ENCODE results near the gene HSFX3. TPM values are rescaled to one million over a fixed set of nuclear protein-coding genes. Genes with fewer than 3 reads are reported as not detected.
"Not testable (repeated sequence)": the region's sequence is repeated elsewhere in the genome, so short reads cannot be mapped to it uniquely, and the experiment has no call there.

The HSFX3 gene
- total RNA-seq, 1 donor from 2014 or later: not detected

DNA sequence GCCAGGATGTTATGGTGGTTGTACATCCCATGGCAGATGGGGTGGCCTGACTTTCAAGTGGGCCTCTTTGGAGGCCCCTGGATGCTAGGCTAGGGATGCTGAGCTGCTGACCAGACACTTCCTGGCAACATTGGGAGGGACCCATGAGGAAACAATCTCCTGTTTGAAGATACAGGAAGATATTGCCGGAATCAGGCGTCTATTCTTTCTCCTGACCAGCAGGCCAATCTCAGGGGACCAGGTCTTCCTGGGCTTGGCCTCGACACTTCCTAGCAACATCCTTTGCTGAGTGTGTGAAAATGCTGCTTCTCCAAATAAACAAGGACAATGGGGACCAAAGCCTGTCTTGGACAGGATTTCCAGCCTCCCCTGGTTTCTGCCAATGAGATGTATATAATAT, 1.9 kb downstream of the HSFX3 start:
- not testable (repeated sequence) for H3K27me3 Mint-ChIP-seq (ENCODE audit: low read depth); H3K27ac Mint-ChIP-seq; H3K4me1 Mint-ChIP-seq; H3K36me3 Mint-ChIP-seq; H3K4me3 Mint-ChIP-seq; DNase-seq (ENCODE audit: low spot score in 2 of 2, unreplicated experiment in 2 of 2); H3K9me3 Mint-ChIP-seq

DNA sequence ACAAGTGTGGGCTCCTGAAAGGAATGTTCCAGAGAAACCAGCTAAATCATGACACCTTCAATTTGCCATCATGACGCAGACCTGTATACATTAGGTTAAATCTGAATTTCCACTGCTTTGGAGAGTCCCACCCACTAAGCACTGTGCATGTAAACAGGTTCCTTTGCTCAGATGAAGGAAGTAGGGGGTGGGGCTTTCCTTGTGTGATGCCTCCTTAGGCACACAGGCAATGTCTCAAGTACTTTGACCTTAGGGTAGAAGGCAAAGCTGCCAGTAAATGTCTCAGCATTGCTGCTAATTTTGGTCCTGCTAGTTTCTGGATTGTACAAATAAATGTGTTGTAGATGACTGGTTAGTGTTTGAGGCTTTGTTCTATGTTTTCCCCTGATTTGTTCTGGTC, 2.8 kb downstream of the HSFX3 start:
- not testable (repeated sequence) for DNase-seq (ENCODE audit: low spot score in 2 of 2, unreplicated experiment in 2 of 2); H3K4me3 Mint-ChIP-seq; H3K4me1 Mint-ChIP-seq; H3K27ac Mint-ChIP-seq; H3K9me3 Mint-ChIP-seq; H3K36me3 Mint-ChIP-seq; H3K27me3 Mint-ChIP-seq (ENCODE audit: low read depth)

DNA sequence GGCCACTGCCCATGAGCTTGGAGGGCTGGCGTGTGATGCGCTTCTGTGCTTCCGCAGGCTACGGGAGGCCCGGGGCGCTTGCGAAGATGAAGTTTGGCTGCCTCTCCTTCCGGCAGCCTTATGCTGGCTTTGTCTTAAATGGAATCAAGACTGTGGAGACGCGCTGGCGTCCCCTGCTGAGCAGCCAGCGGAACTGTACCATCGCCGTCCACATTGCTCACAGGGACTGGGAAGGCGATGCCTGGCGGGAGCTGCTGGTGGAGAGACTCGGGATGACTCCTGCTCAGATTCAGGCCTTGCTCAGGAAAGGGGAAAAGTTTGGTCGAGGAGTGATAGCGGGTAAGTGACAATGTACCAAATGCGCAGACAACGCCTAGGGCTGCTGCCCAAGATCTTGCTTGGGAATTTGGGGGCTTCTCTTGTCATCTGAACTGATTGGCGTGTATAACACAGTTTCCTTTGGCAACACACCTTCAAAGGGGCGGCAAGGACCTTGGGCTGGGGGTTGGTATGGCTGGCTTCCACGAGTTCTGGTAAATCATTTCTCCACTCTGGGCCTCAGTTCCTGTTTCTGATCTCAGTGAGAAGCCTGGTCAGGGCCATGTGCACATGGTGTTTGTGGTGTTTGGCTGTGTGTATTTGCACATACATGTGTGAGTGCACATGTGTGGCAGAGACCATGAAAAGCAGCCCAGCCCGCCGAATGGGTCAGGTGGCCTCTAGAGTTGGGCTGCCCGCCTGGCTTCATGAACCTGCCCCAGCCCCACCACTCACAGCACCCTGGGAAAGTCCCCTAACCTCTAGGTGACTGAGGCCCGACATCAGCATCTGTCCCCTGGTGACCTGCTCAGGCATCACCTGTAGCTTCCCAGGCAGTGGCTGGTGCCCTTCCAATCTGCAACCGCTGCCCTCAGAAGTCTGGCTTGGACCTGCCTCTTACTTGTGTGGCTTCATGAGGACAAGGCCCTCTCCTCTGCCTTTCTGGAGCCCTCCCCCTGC, 3.9 kb downstream of the HSFX3 start:
- not testable (repeated sequence) for H3K36me3 Mint-ChIP-seq; H3K27ac Mint-ChIP-seq; H3K27me3 Mint-ChIP-seq (ENCODE audit: low read depth); H3K9me3 Mint-ChIP-seq; H3K4me3 Mint-ChIP-seq; DNase-seq (ENCODE audit: low spot score in 2 of 2, unreplicated experiment in 2 of 2); H3K4me1 Mint-ChIP-seq

DNA sequence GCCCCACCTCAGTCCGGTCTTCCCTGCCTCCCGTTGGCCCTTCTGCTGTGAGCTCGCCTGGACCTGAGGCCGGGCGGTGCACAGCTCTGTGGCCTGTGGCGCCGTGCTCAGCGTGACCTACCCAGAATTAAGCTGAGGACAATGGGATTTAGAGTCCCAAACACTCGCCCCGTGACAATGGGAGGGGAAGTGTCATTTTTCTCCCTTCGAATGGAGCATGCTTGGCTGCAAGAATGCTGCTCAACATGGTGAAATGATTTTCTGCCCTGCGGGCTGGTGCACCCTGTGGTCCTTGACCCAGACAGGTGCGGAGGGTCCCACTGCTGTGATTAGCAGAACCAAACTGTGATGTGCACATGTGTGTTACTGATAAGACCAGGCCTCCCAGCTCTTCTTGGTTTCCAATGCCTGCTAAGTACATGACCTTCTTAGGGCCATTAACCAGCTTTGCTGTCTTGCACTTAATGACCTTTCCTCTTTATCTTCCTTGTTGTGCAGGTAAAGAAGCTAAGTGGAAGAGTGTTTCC, 8.1 kb downstream of the HSFX3 start:
- no peak for DNase-seq (ENCODE audit: low spot score in 2 of 2, unreplicated experiment in 2 of 2)
- Mint-ChIP-seq H3K27me3 (ENCODE audit: low read depth) (no peaks in the 10 kb centered on the region), H3K9me3 (no peaks in the 10 kb centered on the region), H3K4me1 (peaks cover 8% of the 10 kb centered on the region), H3K4me3 (peak overlapping the region; percentile 78), H3K27ac (peak overlapping the region; percentile 99), H3K36me3 (no peaks in the 10 kb centered on the region)
- TF ChIP-seq, protein P1, sequence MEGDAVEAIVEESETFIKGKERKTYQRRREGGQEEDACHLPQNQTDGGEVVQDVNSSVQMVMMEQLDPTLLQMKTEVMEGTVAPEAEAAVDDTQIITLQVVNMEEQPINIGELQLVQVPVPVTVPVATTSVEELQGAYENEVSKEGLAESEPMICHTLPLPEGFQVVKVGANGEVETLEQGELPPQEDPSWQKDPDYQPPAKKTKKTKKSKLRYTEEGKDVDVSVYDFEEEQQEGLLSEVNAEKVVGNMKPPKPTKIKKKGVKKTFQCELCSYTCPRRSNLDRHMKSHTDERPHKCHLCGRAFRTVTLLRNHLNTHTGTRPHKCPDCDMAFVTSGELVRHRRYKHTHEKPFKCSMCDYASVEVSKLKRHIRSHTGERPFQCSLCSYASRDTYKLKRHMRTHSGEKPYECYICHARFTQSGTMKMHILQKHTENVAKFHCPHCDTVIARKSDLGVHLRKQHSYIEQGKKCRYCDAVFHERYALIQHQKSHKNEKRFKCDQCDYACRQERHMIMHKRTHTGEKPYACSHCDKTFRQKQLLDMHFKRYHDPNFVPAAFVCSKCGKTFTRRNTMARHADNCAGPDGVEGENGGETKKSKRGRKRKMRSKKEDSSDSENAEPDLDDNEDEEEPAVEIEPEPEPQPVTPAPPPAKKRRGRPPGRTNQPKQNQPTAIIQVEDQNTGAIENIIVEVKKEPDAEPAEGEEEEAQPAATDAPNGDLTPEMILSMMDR (IDR thresholded peaks at IDR 0.05; ENCODE audit: unreplicated experiment): no peak

DNA sequence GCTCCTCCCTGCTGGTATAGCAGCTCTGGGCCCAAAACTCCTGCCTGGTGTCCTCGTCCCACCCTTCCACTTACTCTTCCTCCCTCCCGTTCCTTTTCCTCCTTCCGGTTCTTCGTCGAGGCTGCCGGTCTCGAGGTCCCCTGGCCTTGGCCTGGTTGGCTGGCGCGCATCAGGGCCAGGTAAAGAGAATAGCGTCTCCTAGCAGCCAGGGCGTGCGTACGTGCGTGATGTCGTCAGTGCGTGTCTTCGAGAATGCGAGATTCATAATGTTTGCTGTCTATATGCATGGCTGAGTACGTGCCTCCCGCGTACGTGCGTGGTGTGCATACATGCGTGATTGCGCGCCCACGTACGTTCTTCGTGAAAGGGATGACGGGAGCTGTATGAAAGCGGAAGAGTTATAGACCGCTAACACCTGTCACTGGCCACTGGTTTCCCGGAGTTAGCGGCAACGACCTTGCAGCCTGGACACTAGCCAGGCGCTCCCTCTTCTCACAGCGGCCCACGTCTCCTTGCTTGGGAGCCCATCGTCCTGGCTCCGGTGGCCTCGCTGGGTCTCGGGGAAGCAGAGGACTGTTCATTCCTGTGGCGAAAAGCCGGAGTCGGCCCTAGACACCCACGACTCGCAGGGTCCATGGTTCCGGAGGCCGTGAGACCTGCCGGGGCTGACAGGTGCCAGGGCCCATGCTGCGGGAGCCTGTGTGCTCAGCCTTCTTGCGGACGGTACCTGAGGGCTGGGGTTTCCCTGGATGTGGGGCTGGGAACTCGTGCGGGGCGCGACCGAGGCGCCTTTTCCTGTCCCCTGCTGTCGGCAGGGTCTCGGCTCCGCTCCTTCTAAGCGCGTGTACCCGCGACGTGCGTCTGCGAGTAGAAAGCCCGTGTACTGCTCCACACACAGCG, 8.9 kb downstream of the HSFX3 start, which contains the start of gene EOLA1:
TSS of gene EOLA1 (plus strand) at position 392 of the 900 bp plus-strand sequence. CDS start 4,619 bp downstream, outside the sequence.
- H3K27me3 Mint-ChIP-seq (ENCODE audit: low read depth): no peaks in the 10 kb centered on the region
- TF ChIP-seq, protein P1 (IDR thresholded peaks at IDR 0.05; ENCODE audit: unreplicated experiment): no peak
- H3K27ac Mint-ChIP-seq: peak within 1 kb of the TSS; percentile 99
- DNase-seq (ENCODE audit: low spot score in 2 of 2, unreplicated experiment in 2 of 2): peak in 1 of 2 experiments; percentile 41
- H3K4me3 Mint-ChIP-seq: peak within 1 kb of the TSS; percentile 80
- H3K4me1 Mint-ChIP-seq: peaks cover 8% of the 10 kb centered on the region
- H3K36me3 Mint-ChIP-seq: no peaks in the 10 kb centered on the region
- peaks cover 3% of the 10 kb centered on the region for H3K9me3 Mint-ChIP-seq

DNA sequence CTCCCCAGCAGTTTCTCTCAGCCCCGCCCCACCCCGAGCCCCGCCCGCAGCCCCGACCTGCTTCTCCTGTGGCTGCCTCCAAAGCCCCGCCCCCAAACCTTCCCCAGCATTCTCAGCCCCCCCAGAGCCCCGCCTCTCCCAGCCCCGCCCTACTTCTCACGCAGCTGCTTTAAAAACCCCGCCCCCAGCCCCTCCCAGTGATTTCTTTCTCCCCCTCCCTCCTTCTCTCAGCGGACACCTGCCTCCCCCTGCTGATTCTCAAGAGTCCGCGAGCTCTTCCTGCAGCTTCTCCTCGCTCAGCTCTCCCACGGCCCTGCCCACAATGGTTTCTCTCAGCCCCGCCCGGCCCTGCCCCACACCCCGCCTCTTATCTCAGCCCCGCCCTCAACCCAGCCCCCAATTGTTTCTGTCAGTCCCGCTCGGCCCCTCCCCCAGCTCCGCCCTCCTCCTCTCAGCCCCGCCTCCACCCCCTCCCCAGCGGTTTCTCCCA, 9.5 kb downstream of the HSFX3 start:
- TF ChIP-seq, protein P1 (IDR thresholded peaks at IDR 0.05; ENCODE audit: unreplicated experiment): no peak
- H3K36me3 Mint-ChIP-seq: no peaks in the 10 kb centered on the region
- peak; percentile 83 to 90 for DNase-seq (ENCODE audit: low spot score in 2 of 2, unreplicated experiment in 2 of 2)
- no peaks in the 10 kb centered on the region for H3K27me3 Mint-ChIP-seq (ENCODE audit: low read depth)
- H3K9me3 Mint-ChIP-seq: peaks cover 3% of the 10 kb centered on the region
- peaks cover 8% of the 10 kb centered on the region for H3K4me1 Mint-ChIP-seq
- peak overlapping the region; percentile 99 for H3K27ac Mint-ChIP-seq
- H3K4me3 Mint-ChIP-seq: peak overlapping the region; percentile 78

Measured in mesothelial cell of epicardium (in vitro differentiated cells).